Osteocyte (in vitro differentiated cells): ENCODE data around the gene LOXL1. TPM values are rescaled to one million over a fixed set of nuclear protein-coding genes. Genes with fewer than 3 reads are reported as not detected.

Experiments
- DNase-seq: peaks from one replicate; pipeline ENCODE4 v3.0.0; 2021; ENCODE audit warnings: mixed read lengths; ENCODE audit not compliant: unreplicated experiment; ENCODE audit errors: extremely low spot score
- H3K27ac Mint-ChIP-seq: one replicate; pipeline ENCODE4 v1.8.0; 2021; ENCODE audit warnings: mild to moderate bottlenecking, mixed read lengths; ENCODE audit not compliant: unreplicated experiment
- H3K27me3 Mint-ChIP-seq: one replicate; pipeline ENCODE4 v1.8.0; 2021; ENCODE audit warnings: mixed read lengths; ENCODE audit not compliant: unreplicated experiment
- H3K36me3 Mint-ChIP-seq: one replicate; pipeline ENCODE4 v1.8.0; 2021; ENCODE audit warnings: mixed read lengths; ENCODE audit not compliant: unreplicated experiment
- H3K4me1 Mint-ChIP-seq: one replicate; pipeline ENCODE4 v1.8.0; 2021; ENCODE audit warnings: mixed read lengths; ENCODE audit not compliant: unreplicated experiment
- H3K4me3 Mint-ChIP-seq: one replicate; pipeline ENCODE4 v1.8.0; 2021; ENCODE audit warnings: mild to moderate bottlenecking, moderate library complexity, mixed read lengths; ENCODE audit not compliant: unreplicated experiment
- H3K9me3 Mint-ChIP-seq: one replicate; pipeline ENCODE4 v1.8.0; 2021; ENCODE audit warnings: mixed read lengths; ENCODE audit not compliant: unreplicated experiment
- CTCF ChIP-seq: fragments of 200-600 bp; sonication (generic); IDR thresholded peaks from 2 replicates; pipeline ENCODE4 v1.5.0; 2021; ENCODE audit warnings: antibody characterized with exemption, mild to moderate bottlenecking, moderate library complexity
- total RNA-seq: library from RNA; stranded (reverse); gene quantifications from 2 replicates; pipeline ENCODE4 v1.2.1, GENCODE V29; 2021

LOXL1 gene
- total RNA-seq, 1 donor from 2014 or later: 417 TPM

DNA sequence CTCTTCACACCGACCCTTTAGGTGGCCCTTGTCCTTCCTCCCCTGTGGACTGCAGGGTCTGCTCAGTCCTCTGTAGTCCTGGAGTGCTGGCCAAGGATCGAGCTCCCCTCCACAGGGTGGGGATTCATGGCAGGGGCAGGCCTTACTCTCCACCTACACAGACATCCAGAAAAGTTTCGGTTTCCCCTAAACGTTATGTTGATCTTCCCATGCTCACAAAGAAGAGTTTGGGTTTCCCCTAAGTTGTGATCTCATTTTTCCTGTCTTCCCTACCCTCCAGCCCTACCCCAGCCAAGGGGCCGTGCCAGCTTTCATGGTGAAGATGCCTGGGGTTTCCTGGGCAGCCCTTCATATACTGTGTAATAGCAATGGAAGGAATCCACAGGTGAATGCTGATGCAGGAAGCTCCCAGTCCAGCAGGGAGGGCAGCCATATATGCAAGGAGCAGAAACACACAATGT is 55.5 kb downstream of the LOXL1 start:
- TF ChIP-seq CTCF: no peak

GRCh38 chr15:73982222-73982962 is 56.1 kb downstream of the LOXL1 start:
- peaks cover 3% of the 10 kb centered on the region for H3K36me3 Mint-ChIP-seq
- DNase-seq: no peak
- peak overlapping the region; percentile 97 for H3K27ac Mint-ChIP-seq

More for the DNA sequence above, 55.5 kb downstream of the LOXL1 start:
- H3K27me3 Mint-ChIP-seq: peaks cover 3% of the 10 kb centered on the region
- H3K36me3 Mint-ChIP-seq: peaks cover 3% of the 10 kb centered on the region
- peaks cover 51% of the 10 kb centered on the region for H3K4me1 Mint-ChIP-seq
- no peaks in the 10 kb centered on the region for H3K9me3 Mint-ChIP-seq
- no peak overlapping the region for H3K4me3 Mint-ChIP-seq
- peak overlapping the region; percentile 97 for H3K27ac Mint-ChIP-seq
- DNase-seq: no peak

DNA sequence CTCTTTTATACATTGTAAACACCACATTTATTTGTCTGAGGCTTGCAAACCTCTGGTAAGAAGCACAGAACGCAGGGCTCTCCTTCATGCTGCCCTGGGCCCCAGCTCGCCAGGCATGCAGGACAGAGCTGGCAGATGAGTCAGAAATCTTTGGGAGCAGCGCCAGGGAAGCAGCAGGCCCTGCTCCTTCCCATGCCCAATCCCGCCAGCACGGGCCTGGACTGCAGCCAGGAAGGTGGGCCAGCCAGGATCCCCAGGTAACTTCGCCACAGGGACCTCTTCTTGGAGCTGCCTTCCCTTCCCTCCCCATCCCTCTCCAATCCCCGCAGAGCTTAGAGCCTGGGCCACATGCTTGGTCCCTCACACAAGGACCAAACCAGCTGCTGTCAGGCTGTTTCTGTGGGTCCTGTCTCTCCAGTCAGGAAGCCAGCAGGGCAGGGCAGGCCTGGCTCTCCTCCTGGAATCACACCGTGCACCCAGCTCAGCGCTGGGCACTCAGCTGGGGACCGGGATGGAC is 57.0 kb downstream of the LOXL1 start:
- TF ChIP-seq CTCF: no peak
- no peak for DNase-seq
- H3K36me3 Mint-ChIP-seq: no peaks in the 10 kb centered on the region
- peak overlapping the region; percentile 97 for H3K27ac Mint-ChIP-seq
- no peaks in the 10 kb centered on the region for H3K27me3 Mint-ChIP-seq
- H3K9me3 Mint-ChIP-seq: no peaks in the 10 kb centered on the region
- H3K4me3 Mint-ChIP-seq: peak overlapping the region; percentile 53
- H3K4me1 Mint-ChIP-seq: peaks cover 65% of the 10 kb centered on the region

More at GRCh38 chr15:73982222-73982962, 56.1 kb downstream of the LOXL1 start:
- H3K4me3 Mint-ChIP-seq: peak overlapping the region; percentile 8
- no peak for TF ChIP-seq CTCF
- H3K27me3 Mint-ChIP-seq: peaks cover 3% of the 10 kb centered on the region
- no peaks in the 10 kb centered on the region for H3K9me3 Mint-ChIP-seq
- peaks cover 57% of the 10 kb centered on the region for H3K4me1 Mint-ChIP-seq

- H3K9me3 Mint-ChIP-seq: no peaks in the 10 kb centered on the region
- TF ChIP-seq CTCF: no peak
- H3K27me3 Mint-ChIP-seq: no peaks in the 10 kb centered on the region
- H3K4me1 Mint-ChIP-seq: peaks cover 67% of the 10 kb centered on the region
- peak overlapping the region; percentile 97 for H3K27ac Mint-ChIP-seq
- no peak for DNase-seq
- no peak overlapping the region for H3K4me3 Mint-ChIP-seq
- no peaks in the 10 kb centered on the region for H3K36me3 Mint-ChIP-seq
Observed at GRCh38 chr15:73983773-73984172, 57.5 kb downstream of the LOXL1 start.

DNA sequence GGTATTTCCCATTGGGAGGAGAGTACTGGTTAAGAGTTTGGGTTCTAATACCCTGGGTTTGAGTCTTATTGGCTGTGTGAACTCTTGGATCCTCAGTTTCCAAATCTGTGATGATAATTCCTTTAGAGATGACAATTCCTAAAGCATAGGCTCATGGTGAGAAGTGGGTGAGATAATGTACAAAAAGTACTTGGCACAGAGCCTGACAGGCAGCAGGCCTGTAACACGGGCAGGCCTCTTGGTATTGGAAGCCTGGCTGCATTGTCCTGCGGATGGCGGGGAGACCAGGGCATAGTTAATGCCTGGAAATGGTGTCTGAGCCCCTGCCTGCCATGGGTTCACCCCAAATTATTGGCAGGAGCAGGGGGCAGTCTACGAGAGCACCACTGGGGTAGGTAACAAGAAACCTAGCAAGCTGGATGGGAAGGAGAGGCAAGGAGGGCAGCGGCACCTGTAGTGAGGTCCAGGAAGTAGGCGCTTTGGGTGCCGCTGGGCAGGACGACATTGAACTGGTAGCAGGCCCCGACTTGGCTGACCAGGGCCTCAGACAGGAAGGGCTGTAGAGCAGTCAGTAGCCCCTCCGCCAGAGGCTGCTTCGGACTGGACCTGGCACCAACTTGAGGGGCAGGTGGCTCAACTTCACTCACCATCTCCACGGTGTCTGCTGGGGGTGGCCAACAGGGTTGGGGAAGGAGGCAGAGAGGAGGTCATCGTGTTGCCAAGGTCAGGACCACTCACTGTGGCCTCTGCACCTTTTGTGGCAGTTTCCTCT is 58.1 kb downstream of the LOXL1 start:
- Mint-ChIP-seq H3K27ac (peak overlapping the region; percentile 97), H3K4me3 (no peak overlapping the region), H3K9me3 (no peaks in the 10 kb centered on the region), H3K4me1 (peaks cover 69% of the 10 kb centered on the region), H3K27me3 (no peaks in the 10 kb centered on the region), H3K36me3 (no peaks in the 10 kb centered on the region)
- DNase-seq: no peak
- no peak for TF ChIP-seq CTCF
